ENCODE results near the gene HID1.
"Not testable (repeated sequence)": the region's sequence is repeated elsewhere in the genome, so short reads cannot be mapped to it uniquely, and the experiment has no call there.

Gene HID1

DNA sequence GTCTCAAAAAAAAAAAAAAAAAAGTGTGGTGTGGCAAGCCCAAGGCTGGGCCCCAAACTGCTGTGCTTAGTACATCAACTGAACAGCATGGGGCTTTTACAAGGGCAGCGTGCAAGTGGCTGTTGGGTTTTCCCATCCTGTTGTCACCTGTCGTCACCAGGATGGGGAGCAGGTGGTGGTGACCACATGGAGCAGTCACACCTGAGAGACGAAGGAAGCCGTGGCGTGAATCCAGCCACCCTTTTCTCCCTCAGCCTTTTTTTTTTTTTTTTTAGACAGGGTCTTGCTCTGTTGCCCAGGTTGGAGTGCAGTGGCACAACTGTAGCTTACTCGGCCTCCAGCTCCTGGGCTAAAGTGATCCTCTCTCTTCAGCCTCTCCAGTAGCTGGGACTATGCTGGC lies 35.8 kb upstream of the HID1 start:
- H3K27ac Mint-ChIP-seq = no peak overlapping the region
- no peaks in the 10 kb centered on the region for H3K36me3 Mint-ChIP-seq (ENCODE audit: low read depth)
- TF ChIP-seq, protein P1, sequence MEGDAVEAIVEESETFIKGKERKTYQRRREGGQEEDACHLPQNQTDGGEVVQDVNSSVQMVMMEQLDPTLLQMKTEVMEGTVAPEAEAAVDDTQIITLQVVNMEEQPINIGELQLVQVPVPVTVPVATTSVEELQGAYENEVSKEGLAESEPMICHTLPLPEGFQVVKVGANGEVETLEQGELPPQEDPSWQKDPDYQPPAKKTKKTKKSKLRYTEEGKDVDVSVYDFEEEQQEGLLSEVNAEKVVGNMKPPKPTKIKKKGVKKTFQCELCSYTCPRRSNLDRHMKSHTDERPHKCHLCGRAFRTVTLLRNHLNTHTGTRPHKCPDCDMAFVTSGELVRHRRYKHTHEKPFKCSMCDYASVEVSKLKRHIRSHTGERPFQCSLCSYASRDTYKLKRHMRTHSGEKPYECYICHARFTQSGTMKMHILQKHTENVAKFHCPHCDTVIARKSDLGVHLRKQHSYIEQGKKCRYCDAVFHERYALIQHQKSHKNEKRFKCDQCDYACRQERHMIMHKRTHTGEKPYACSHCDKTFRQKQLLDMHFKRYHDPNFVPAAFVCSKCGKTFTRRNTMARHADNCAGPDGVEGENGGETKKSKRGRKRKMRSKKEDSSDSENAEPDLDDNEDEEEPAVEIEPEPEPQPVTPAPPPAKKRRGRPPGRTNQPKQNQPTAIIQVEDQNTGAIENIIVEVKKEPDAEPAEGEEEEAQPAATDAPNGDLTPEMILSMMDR (IDR thresholded peaks at IDR 0.05; ENCODE audit: unreplicated experiment in 3 of 3) = no peak
- no peak overlapping the region for H3K4me3 Mint-ChIP-seq
- H3K9me3 Mint-ChIP-seq = no peaks in the 10 kb centered on the region
- no peaks in the 10 kb centered on the region for H3K27me3 Mint-ChIP-seq (ENCODE audit: low read depth)
- peaks cover 16% of the 10 kb centered on the region for H3K4me1 Mint-ChIP-seq

DNA sequence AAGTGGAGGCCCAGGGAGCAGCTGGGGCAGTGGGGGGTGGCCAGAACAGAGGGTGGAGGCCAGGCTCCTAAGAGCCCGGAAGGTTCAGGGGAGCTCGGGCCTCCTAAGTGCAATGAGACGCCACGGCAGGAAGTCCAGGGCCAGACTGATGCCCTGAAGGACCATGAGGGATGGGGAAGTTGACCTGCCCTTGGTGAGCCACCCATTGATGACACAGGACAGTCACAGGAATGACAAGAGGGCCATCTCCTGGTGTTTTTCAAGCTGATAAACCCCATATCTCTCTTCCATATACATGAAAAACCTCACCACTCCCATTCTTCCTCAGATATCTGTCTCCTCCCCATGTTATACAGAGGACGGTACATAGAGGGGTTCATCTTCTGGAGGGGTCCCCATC lies 34.1 kb upstream of the HID1 start:
- Mint-ChIP-seq H3K4me3 (no peak overlapping the region), H3K4me1 (peaks cover 8% of the 10 kb centered on the region), H3K27me3 (ENCODE audit: low read depth) (no peaks in the 10 kb centered on the region), H3K36me3 (ENCODE audit: low read depth) (peaks cover 6% of the 10 kb centered on the region), H3K9me3 (no peaks in the 10 kb centered on the region), H3K27ac (no peak overlapping the region)
- TF ChIP-seq, protein P1 (IDR thresholded peaks at IDR 0.05; ENCODE audit: unreplicated experiment in 3 of 3) = no peak

DNA sequence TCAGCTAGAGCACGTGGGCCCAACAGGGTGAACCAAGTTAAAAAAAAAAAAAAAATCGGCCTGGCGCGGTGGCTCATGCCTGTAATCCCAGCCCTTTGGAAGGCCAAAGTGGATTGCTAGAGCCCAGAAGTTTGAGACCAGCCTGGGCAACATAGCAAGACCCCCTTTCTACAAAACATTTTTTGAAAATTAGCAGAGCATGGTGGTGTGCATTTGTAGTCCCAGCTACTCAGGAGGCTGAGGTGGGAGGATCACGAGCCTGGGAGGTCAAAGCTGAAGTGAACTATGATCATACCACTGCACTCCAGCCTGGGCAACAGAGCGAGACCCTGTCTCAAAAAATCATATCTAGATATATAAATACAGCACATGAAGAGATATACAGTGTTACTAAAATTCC lies 33.5 kb upstream of the HID1 start:
- not testable (repeated sequence) for H3K27ac Mint-ChIP-seq, H3K4me3 Mint-ChIP-seq

DNA sequence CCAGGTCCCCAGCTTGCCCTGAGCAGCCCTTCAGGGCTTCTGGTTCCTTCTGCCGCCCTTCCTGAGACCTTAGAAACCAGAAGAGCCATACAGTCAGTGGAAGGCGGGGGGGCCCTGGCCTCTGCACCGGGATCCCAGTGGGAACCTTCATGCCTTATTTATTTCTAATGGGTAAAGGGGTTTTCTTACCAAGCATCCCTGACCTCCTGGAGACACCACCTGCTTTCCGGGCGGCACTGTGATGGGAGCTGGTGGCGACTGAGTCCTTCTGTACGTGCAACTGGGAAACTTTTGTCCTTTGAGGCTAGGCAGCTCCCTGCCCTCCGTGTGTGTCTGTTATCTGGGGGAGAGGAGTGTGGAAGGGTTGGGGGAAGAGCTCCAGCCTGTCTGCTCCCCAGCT lies 32.7 kb upstream of the HID1 start:
- no peaks in the 10 kb centered on the region for H3K9me3 Mint-ChIP-seq
- H3K36me3 Mint-ChIP-seq (ENCODE audit: low read depth) = peaks cover 6% of the 10 kb centered on the region
- no peaks in the 10 kb centered on the region for H3K4me1 Mint-ChIP-seq
- H3K27me3 Mint-ChIP-seq (ENCODE audit: low read depth) = no peaks in the 10 kb centered on the region
- no peak overlapping the region for H3K4me3 Mint-ChIP-seq
- H3K27ac Mint-ChIP-seq = no peak overlapping the region
- TF ChIP-seq, protein P1 (IDR thresholded peaks at IDR 0.05; ENCODE audit: unreplicated experiment in 3 of 3) = no peak

More for the DNA sequence above, 33.5 kb upstream of the HID1 start:
- H3K4me1 Mint-ChIP-seq; H3K27me3 Mint-ChIP-seq (ENCODE audit: low read depth); H3K9me3 Mint-ChIP-seq; H3K36me3 Mint-ChIP-seq (ENCODE audit: low read depth): not testable (repeated sequence)

DNA sequence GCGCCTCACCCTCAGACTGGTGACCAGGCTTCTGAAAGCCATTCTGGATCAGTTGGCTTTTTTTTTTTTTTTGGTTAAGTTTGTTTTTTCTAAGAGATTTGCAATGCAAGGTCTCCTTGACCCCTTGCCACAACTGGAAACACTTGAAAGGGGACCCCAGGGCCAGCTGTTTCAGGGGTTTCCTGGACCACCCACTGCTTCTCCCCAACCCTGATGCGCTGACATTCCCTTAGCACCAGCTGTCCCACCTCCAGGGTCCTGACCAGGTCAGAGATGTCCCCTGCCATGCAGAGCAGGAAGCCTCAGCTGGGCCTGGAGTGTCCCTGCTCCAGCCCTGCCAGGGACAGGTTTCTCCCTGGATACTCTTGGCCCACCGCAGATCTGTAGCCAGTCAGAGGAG lies 31.8 kb upstream of the HID1 start:
- Mint-ChIP-seq H3K27me3 (ENCODE audit: low read depth) (no peaks in the 10 kb centered on the region), H3K4me3 (no peak overlapping the region), H3K9me3 (no peaks in the 10 kb centered on the region), H3K4me1 (no peaks in the 10 kb centered on the region), H3K36me3 (ENCODE audit: low read depth) (peaks cover 6% of the 10 kb centered on the region), H3K27ac (no peak overlapping the region)
- TF ChIP-seq, protein P1 (IDR thresholded peaks at IDR 0.05; ENCODE audit: unreplicated experiment in 3 of 3) = no peak

DNA sequence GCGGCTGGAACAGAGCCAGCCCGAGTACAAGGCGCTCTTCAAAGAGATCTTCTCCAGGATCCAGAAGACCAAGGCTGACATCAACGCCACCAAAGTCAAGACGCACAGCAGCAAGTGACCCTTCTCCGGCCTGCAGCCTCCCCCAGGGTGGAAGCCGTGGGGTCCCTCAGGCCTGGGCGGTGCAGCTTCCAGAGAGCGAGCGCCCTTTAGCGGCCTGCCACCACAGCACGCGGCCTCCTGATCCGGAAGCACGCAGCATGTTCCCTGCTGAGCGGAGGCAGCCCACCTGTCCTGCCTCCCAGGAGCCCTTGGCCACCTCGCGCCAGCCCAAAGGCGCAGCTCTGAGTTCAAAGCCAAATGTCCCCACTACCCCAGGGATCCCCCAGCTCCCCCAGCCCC lies 31.4 kb upstream of the HID1 start:
- Mint-ChIP-seq H3K36me3 (ENCODE audit: low read depth) (peaks cover 10% of the 10 kb centered on the region), H3K4me3 (no peak overlapping the region), H3K27me3 (ENCODE audit: low read depth) (no peaks in the 10 kb centered on the region), H3K4me1 (no peaks in the 10 kb centered on the region), H3K27ac (no peak overlapping the region), H3K9me3 (no peaks in the 10 kb centered on the region)
- TF ChIP-seq, protein P1 (IDR thresholded peaks at IDR 0.05; ENCODE audit: unreplicated experiment in 3 of 3) = no peak
